GM18508 (cell line): ENCODE measurements around the gene DCHS1.

ENCODE experiments used
- ATAC-seq: cut with Tn5 transposase; IDR thresholded peaks from one replicate; pipeline ENCODE4 v1.9.1; 2021; ENCODE audit warnings: moderate number of reproducible peaks; ENCODE audit not compliant: insufficient read depth, unreplicated experiment

The DCHS1 gene

DNA sequence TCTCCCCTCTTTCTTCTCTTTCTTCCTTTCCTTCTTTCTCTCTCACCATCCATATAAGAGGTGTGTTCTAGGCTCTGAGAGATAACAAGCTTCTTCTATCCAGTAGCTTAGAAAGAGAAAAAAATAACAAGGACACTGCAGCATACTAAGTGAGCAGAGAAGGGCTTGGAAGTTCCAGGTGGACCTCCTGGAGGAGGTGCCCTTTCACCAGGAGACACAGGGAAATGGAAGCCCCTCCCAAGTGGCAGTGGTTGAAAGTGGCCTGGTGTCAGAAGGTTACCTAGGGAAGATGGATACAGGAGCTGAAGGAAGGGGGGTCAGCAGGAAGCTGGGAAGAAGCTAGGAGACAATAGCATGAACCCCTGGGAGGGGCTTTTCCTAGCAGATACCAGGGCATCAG, 5.5 kb downstream of the DCHS1 start:
- ATAC-seq = no peak

DNA sequence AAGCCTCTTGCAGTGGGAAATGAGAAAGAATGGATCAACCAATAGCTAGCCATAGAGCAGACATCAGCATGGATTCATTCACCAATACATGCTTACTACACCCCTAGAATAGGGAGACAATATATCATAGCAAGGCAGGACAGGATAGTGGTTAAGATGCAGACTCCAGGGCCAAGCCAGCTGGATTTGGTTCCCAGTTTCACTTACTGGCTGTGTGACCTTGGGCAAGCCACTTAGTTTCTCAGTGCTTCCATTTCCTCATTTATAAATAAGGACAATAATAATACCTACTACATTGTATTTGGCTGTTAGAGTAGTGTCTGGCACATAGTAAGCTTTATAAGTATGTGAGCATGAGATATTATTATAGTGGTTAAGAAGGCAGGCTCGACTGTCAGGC, 7.1 kb downstream of the DCHS1 start:
- ATAC-seq = no peak

DNA sequence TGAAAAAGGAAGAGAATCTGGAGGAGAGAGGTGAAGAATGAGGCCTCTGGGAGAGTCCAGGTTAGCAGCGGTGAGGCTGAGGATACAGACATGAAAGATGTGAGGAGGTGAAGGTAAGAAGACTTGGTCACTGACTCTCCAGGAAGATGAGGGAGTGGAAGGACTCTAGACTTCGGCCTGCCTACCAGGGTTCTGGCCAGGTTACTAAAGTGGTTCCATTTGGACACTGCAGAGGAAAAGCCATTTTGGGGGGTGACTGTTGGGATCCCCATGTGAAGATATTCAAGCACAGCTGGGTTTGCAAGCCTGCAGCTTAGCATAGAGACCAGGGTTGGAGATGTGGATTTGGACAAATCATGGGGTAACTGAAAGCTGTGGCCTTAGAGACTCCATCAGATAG, 7.8 kb downstream of the DCHS1 start:
- ATAC-seq = no peak

DNA sequence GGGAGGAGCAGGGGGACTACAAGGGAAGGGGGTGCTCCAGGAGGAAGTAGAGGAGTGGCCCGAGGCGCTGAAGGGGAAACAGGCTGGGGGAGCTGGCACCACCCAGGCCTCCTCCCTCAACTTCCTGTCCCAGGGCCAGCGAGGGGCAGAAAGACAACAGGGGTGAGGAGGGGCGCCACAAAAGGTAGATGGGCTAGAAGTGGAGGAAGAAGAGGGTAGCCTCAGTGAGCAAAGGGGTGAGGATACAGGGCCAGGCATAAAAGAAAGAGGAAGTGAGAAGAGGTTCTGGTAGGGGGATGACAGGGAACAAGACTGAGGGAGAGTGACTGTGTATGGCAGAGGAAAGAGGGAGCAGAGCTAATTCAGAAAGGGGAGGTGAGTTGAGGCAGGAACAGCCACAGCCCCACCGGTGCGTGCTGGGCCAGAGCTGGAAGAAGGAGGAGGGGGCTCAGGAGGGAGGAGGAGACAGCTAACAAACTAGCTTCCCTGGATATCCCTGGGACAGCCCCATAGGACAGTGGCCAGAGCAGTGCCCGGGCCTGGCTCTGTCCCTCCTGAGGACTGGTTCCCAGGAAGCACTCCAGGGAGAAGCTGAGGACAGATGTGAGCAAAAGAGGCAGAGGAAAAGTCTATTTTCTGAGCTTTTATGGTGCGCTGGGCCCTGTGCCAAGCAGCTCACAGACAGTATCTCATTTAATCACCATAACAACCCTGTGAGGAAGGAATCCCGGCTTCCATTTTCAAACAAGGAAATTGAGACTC, 8.5 kb downstream of the DCHS1 start:
- ATAC-seq = peak; percentile 77

DNA sequence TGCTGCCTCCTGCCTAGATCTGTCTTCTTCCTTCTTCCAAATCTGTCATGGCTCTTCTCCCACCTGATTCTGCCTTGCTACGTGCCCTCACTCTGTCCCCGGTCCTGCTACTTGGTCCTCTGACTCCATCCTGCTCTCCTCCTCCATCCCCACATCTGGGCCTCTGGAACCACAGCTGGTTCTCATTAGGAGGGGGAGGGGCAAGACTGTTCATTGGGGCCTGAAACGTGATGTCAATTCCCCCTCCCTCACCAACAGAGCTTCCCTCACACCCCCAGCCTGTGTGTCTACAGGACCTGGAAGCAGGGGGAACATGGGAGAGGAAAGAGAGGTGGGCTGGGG, 9.1 kb downstream of the DCHS1 start:
- ATAC-seq = no peak

DNA sequence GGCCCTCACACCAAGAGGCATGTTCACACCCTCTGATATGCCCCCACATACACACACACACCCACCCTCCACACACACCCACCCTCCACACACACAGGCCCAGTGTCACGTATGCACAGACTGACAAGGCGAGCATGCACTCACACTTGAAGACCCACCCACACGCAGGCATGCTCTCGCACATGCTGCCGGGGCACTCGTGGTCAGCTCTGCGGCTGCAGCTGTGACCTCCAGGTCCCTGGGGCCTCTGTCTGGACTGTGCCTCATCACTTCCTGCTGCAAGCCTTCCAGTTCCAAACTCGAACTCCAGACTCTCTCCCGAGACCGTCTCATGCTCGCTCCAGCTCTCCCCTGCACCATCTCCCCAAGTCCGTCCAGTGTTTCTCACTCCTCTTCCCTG, 9.5 kb downstream of the DCHS1 start:
- ATAC-seq = no peak

DNA sequence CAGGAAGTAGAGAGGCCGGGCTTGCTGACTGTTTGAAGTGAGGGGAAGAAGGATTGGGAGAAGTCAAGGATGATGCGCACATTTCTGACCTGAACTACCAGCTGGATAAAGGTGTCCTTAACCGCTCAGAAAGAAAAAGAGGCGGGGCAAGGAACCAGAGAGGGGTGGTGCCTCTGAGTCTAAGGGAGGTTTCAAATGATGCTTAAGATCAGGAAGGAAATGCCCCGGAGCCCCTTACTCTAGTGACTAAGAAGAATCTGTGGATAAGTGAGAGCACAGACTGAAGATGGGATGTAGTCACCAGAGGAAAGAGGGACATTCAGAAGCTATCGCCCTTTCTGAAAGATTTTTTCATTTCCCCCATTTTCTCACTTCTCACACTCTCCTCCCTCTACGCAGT, 12.7 kb downstream of the DCHS1 start:
- no peak for ATAC-seq

DNA sequence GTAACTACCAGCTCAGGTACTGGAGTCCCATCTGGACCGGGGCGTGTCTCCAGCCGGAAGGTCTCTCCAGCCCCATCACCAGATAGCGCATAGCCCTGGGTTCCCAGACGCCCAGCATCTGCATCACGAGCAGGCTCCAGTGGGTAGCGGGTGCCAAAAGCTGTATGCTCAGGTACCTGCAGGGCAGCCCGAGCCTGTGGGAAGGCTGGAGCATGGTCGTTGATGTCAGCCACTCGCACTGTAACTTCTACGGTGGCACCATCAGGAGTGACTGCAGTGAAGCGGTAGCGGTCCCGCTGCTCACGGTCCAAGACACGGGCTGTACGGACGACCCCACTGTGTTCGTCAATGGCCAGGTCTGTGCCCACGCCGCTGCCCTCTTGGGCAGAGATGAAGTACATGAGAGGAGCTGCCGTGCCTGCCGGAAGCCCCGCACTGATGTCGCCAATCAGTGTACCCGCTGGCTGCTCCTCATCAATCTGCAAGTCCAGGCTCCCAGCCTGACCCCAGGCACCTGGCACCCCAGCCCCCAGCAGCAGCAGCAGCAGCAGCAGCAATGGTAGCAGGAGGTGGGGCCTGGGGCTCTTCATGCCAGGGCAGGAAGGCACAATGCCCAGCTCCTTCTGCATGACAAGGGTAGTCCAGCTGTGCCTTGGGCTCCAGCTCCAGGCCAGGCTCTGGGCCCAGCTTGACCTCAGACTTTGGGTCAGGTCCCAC, 14.5 kb downstream of the DCHS1 start:
- no peak for ATAC-seq

DNA sequence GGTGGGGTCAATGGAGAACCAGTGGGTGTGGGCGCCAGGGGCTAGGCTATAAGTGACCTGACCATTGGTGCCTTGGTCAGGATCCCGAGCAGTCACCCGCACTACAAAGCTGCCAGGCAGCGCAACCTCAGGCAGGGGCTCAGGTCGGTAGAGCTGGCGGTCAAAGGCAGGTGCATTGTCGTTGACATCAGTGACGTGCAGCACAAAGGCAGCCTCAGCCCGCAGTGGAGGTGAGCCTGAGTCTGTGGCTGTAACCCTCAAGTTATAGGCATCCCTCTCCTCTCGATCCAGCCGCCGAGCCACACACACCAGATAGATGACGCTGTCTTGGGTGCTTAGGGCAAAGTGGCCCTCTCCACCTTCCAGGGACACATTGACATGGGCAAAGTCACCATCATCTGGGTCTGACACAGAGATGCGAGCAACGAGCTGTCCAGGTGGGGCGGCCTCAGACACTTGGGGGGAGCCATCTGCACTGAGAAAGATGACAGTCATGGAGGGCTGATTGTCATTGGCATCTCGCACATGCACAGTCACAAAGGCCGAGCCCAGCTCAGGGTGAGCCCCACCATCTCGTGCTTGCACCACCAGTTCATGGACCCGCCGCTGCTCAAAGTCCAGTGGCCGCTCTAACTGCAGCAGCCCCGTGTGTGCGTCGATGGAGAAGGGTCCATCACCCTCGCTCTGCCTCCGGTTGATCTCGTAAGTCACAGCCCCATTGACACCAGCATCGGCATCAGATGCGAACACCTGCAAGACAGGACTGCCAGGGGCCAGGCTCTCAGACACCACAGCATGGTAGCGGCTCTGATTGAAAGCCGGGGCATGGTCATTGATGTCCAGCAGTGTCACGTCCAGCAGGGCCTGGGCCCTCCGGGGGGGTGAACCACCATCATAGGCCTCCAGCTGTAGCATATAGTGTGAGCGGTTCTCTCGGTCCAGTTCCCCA, 15.3 kb downstream of the DCHS1 start:
- ATAC-seq = no peak

DNA sequence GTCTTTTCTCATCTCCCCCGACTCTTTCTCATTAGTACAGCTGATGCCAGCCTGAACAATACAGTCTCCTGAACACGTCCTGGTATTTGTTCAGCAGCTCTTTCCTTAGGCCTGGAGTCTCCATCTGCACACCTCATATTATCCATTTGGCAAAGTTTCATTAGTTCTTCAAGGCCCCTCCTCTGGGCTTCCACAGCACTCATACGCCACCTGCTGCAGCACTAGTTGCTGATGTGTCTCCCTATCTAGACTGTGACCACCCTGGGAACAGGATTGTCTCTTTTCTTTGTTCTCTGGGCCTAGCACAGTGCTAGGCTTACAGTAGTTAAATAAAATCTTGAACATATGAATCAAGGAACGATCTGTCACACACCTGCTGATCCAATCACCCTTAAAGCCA, 17.2 kb downstream of the DCHS1 start:
- no peak for ATAC-seq

DNA sequence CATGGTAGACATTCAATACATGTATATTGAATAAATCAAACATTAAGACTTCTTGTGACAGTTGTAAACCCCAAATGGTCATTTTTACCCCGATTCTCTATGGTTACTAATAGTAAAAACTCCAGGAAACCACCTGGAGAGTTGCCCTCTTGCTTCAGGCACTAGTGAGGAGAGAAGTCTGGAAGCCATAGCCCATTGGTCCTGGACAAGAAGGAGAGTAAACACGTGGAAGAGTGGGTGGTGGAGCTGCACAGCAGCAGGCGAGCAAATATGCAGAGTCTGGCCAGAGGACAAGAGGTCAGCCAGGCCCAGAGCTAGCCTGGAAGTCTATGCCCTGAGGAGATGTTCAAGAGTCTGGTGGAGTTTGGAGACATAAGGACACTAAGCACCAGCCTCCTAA, 17.7 kb downstream of the DCHS1 start:
- ATAC-seq = no peak

DNA sequence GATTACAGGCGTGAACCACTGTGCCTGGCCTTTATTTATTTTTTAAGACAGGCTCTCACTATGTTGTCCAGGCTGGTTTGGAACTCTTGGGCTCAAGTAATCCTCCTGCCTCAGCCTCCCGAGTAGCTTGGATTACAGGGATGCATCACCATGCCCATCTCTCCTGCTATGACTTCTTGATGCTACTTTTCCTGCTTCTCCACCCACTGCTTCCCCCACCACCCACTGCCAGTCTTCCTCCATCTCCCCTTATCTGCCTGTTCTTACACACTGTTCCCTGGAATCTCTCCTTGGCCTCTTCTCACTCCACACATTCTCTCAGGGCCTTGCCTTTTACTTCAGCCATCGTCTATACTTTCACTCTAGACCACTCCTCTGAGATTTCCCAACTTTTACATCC, 19.1 kb downstream of the DCHS1 start:
- ATAC-seq = no peak

DNA sequence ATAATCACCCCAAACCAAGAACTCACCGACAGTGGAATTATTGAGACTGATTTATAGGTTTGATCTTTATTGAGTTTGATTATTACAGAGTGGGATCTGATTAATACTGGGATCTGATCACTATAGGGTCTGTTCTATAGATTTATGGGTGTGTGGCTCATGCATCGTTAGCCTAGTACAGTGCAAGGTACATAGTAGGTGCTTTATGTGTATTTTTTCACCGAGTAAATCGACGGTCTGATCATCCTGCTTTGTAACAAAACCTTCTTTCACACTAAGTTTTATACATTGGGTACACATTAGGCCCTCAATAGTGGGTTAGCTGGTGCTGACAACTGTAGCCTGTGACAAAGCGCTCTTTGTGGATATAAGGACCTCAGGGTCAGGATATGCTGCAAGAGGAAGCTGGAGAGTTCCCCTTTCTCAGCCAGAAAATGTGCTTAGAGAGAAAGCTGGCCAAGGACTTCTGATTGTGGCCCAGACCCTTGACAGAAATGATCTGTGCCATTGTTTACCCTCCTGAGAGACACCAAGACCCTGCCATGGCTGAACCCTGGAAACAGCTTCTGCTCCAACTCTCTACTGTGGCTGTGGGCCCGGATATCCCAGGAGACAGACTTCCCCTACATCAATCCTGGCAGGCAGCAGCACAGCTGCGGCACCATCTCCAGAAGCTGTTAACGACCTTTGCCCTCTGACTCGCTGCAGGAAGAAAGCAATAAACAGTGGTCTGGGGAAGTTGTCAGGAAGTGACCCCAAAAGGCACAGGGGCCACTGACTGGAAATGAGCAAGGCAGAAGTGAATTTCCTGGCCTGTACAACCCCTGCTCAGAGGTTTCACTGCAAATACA, 20.3 kb downstream of the DCHS1 start:
- ATAC-seq = no peak

DNA sequence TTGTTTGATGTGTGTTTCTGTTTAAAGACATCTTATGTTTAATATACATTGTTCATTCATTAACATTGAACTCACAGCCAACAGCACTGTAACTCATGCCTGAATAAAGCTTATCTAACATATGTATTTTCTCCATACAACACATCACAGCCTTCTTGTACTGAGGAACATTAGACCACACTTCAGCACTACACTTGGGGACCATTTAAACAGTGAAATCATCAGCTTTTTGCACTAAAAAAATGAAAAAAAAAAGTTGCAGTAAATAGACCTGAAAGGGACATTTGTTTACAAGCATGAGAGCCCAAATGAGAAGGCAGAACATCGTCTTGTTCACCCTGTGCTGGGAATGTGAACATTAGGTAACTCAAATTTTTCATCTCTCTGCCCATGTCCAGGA, 21.1 kb downstream of the DCHS1 start:
- ATAC-seq = no peak

DNA sequence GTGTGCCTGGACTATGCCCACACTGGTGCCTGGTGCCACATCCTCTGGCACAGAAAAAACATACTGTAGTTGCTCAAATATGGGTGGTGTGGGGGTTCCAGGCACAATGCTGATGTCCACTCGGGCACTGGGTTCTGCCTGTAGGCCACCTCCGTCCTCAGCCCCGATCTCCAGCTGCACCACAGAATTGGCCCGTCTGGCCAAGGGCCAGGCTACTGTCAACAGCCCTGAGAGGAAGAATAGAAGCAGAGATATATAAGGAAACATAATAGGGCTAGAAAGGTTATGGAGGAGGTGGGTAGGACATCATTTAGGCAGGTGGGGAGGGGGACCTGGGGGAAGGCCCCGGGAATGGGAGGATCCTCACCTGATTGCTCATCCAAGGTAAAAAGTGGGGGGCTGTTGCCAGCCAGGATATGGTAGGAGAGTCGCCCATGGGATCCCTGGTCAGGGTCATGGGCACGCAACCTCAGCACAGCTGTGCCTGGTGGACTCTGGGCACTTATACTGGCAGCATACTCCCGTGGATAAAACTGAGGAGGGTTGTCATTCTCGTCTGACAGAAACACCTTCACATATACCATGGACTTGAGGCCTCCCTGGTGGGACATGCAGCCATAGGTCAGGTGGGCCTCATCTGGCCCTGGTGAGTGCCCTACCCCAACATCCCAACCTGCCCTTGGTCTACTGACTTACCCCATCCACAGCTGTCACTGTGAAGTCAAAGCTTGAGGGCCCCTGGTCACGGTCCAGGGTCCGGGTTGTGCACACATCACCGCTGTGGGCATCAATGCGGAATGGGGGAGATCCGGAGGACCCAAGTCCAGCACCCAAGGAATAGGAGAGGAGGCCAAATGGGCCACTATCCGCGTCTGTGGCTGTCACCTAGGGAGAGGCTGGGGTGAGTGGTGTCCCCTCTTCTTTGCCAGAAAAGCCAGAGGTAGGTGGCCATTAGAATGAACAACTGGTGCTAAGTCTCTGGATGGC, 21.9 kb downstream of the DCHS1 start:
- no peak for ATAC-seq

DNA sequence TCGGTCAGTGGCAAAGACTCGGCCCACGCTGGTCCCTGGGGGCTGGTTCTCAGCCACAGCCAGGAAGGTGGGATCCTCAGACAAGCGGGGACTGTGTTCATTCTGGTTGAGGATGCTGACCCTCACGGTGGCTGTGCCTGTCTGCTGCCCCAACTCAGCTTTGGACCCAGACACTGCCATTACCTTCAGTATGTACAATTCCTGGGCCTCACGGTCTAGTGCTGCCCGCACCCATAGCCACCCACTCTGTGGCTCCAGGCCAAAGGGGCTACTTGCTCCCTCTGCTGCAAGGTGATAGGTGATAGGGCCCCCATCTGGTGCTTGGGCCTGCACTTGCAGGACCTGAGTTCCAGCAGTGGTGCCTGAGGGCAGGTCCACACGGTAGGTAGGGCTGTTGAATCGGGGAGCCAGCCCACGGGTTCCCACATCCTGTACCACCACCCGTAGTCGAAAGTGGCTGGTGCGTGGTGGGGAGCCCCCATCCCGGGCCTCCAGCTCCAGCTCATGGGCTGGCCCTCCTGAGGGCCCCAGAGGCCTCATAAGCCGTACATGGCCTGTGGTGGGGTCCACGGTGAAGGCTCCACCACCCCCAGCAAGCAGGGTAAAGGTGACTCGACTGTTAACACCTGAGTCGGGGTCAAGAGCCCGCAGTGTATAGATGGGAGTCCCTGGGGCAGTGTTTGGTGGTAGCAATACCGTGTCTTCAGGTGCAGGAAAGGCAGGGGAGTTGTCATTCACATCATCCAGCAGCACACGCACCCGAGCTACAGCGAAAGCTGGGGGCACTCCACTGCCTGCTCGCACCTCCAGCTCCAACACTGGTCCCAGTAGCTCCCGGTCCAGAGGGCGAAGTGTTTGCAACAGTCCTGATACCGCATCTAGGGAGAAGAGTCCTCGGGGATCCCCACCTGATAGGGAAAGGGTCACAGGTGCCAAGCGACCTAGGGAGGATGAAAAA, 23.2 kb downstream of the DCHS1 start:
- ATAC-seq = no peak

DNA sequence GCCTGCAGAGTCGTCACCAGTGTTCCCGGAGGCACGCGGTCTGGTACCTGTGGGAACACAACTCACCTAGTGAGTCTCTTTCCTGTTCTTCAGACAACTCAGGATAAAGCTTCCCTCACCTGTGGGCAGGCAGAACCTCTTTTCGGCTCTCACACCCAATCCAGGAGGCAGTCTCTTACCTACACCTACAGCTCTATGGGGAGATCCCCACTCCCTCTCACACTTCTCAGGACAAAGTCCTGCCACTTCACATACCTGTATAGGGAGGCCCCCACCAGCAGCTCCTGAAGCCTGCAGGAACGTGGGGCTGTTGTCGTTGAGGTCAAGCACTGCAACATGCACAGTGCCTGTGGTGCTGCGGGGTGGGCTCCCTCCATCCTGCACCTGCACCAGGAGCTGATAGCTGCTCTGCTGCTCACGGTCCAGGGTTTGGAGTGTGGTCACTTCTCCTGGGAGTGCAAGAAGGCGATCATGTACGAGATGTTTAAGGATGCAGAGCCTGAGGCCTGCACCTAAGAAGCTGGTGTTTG, 24.2 kb downstream of the DCHS1 start:
- ATAC-seq = no peak
